ENCODE measurements around the gene TSC22D1. TPM values are rescaled to one million over a fixed set of nuclear protein-coding genes. Genes with fewer than 3 reads are reported as not detected.
A peak's percentile ranks its signal among the peaks of the same experiment; 100 is the strongest.

Gene TSC22D1
- total RNA-seq, 1 donor from 2014 or later, result 70.8 TPM

DNA sequence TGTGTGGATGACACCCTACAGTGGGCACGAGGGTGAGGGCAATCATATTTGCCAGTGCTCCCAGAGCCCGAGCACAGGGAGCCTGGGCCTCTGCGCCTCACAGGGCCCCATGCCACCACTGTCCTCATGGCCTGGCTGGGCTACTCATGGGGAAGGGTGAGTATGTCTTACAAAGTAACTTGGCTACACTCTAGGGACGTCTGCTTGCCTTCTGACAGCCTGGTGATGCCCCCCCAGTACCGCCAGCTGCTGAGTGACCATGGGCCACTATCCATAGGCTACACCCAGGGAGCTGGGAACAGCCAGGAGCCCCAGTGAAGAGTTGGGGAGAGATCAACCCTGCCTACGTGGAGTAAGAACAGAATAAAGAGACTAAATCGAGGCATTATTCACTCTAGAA is 123.7 kb downstream of the TSC22D1 start:
- TF ChIP-seq, protein P1, sequence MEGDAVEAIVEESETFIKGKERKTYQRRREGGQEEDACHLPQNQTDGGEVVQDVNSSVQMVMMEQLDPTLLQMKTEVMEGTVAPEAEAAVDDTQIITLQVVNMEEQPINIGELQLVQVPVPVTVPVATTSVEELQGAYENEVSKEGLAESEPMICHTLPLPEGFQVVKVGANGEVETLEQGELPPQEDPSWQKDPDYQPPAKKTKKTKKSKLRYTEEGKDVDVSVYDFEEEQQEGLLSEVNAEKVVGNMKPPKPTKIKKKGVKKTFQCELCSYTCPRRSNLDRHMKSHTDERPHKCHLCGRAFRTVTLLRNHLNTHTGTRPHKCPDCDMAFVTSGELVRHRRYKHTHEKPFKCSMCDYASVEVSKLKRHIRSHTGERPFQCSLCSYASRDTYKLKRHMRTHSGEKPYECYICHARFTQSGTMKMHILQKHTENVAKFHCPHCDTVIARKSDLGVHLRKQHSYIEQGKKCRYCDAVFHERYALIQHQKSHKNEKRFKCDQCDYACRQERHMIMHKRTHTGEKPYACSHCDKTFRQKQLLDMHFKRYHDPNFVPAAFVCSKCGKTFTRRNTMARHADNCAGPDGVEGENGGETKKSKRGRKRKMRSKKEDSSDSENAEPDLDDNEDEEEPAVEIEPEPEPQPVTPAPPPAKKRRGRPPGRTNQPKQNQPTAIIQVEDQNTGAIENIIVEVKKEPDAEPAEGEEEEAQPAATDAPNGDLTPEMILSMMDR (IDR thresholded peaks at IDR 0.05; ENCODE audit: insufficient read depth, low read length, severe bottlenecking), result no peak
- FAIRE-seq (no peak), DNase-seq (ENCODE audit: low read depth) (no peak)
- no peaks in the 10 kb centered on the region for H3K36me3 ChIP-seq (ENCODE audit: control insufficient read depth, insufficient read depth, low read length)
- H3K27me3 ChIP-seq (ENCODE audit: control insufficient read depth, insufficient read depth, low read length), result no peaks in the 10 kb centered on the region
- H3K4me3 ChIP-seq (ENCODE audit: low read depth, low read length), result no peak overlapping the region

DNA sequence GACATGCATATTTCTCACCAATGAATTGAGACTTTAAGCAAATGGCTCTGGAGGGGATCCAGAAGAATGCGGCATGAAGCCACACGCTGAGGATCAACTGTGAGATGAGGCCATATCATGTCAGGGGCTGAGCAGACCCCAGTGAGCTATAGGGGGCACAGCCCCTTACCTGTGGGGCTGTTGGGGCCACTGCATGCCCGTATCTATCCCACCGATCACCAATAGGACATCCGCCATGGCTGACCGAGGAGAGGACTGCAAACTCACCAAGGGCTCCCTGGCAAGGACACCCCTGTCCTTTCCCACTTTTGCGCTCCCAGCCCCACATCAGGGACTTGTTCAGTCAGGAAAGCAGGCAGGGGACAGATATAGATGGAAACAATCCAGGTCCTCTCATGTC is 124.5 kb downstream of the TSC22D1 start:
- Histone ChIP-seq H3K27me3 (ENCODE audit: control insufficient read depth, insufficient read depth, low read length) (no peaks in the 10 kb centered on the region), H3K36me3 (ENCODE audit: control insufficient read depth, insufficient read depth, low read length) (no peaks in the 10 kb centered on the region), H3K4me3 (ENCODE audit: low read depth, low read length) (no peak overlapping the region)
- FAIRE-seq (no peak), DNase-seq (ENCODE audit: low read depth) (no peak)
- TF ChIP-seq, protein P1 (IDR thresholded peaks at IDR 0.05; ENCODE audit: insufficient read depth, low read length, severe bottlenecking), result no peak

DNA sequence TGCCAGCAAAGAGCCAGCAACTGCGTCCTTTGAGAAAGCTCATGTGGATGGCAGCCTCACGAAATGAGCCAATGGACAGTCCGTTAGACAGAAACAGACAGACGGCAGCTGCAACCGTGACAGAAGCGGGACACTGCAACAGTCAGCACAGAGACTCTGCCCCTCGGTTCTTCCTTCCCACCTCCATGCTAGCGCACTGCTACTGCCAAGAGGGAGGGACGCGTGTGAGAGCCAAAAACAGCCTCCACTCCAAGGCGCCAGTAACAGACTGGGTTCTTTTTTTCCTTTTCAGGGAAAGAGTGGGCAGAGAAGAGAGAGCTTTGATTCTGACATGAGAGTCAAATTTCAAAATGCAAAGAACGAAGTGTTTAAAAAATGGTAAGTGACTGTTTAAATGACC is 125.0 kb downstream of the TSC22D1 start:
- FAIRE-seq (no peak), DNase-seq (ENCODE audit: low read depth) (no peak)
- Histone ChIP-seq H3K27me3 (ENCODE audit: control insufficient read depth, insufficient read depth, low read length) (no peaks in the 10 kb centered on the region), H3K36me3 (ENCODE audit: control insufficient read depth, insufficient read depth, low read length) (no peaks in the 10 kb centered on the region), H3K4me3 (ENCODE audit: low read depth, low read length) (no peak overlapping the region)
- TF ChIP-seq, protein P1 (IDR thresholded peaks at IDR 0.05; ENCODE audit: insufficient read depth, low read length, severe bottlenecking), result no peak

DNA sequence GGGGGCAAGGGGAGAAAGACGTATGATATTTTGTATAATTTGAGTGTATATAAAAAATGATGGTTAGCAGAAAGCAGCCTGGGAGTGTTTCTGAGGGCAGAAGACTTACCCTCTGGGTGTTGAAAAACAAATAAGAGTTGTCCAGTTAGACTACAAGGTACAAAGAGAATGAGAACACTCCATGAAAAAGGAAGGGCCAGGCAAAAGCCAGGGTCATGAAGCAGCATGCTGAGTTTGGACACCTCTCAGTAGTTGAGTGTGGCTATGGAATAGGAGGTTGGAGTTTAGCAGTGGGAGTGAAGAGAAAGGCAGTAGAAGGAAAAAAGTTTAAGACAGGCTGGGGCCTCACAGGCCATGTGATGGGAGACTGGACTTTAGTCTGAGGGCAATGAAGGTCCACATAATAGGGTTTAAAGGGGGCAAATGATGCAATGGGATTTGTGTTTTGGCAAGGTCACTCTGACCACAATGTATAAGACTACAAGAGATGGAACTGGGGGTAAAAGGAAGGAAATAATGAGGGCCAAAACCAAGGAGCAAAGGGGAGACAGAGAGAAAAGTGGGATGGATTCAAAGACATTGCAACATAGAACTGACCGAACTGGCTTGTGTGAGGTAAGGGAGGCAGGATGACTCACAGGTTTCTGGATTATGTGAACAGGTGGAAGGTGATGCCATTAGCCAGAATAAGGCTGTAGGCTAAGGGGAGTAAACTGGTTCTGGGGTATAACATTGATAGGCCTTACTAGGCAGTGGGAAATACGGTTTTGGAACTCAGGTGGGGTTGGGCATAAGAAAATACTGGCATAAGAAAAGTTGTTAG is 125.9 kb downstream of the TSC22D1 start:
- DNase-seq (ENCODE audit: low read depth), result peak; percentile 85
- Histone ChIP-seq H3K36me3 (ENCODE audit: control insufficient read depth, insufficient read depth, low read length) (no peaks in the 10 kb centered on the region), H3K4me3 (ENCODE audit: low read depth, low read length) (no peak overlapping the region), H3K27me3 (ENCODE audit: control insufficient read depth, insufficient read depth, low read length) (no peaks in the 10 kb centered on the region)
- FAIRE-seq, result peak; percentile 97
- TF ChIP-seq, protein P1 (IDR thresholded peaks at IDR 0.05; ENCODE audit: insufficient read depth, low read length, severe bottlenecking), result no peak

DNA sequence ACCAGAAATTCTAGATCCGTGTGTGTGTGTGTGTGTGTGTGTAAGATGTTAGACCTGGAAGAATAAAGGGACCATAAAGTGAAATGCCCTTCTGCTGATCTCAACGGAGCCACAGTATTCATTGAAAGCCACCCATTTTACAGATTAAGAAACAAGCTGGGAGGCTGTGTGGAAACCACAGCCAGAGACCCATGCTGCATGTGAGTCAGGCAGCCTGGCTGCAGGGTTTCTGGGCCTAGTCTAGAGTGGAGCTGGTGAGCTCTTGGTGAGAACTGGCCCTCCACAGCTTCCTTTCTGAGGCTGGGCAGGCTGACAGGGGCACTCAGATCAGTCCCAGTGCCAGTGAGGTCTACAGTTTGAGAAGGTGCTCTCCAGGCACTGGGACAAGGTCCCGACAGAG is 127.3 kb downstream of the TSC22D1 start:
- H3K36me3 ChIP-seq (ENCODE audit: control insufficient read depth, insufficient read depth, low read length), result no peaks in the 10 kb centered on the region
- FAIRE-seq (no peak), DNase-seq (ENCODE audit: low read depth) (no peak)
- TF ChIP-seq, protein P1 (IDR thresholded peaks at IDR 0.05; ENCODE audit: insufficient read depth, low read length, severe bottlenecking), result no peak
- no peak overlapping the region for H3K4me3 ChIP-seq (ENCODE audit: low read depth, low read length)
- H3K27me3 ChIP-seq (ENCODE audit: control insufficient read depth, insufficient read depth, low read length), result no peaks in the 10 kb centered on the region

DNA sequence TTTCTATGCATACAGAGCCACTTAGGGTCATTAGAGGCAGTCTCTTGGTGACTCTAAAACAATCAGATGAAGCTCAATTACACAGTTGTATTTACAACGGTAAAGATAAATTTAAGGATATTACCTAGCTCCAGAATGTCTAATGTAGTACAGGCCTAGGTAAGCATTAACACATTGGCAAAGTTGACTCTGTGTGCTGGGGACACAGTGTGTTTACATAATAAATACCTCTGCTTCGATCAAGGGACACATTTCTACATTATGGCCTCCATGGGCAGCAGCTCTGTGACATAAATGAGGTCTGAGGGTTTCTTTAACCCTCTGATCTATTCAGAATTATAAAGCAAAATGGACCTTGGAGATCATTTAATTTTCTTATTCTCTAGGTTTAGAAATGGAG is 127.8 kb downstream of the TSC22D1 start:
- H3K36me3 ChIP-seq (ENCODE audit: control insufficient read depth, insufficient read depth, low read length), result no peaks in the 10 kb centered on the region
- H3K27me3 ChIP-seq (ENCODE audit: control insufficient read depth, insufficient read depth, low read length), result no peaks in the 10 kb centered on the region
- DNase-seq (ENCODE audit: low read depth) (no peak), FAIRE-seq (no peak)
- TF ChIP-seq, protein P1 (IDR thresholded peaks at IDR 0.05; ENCODE audit: insufficient read depth, low read length, severe bottlenecking), result no peak
- no peak overlapping the region for H3K4me3 ChIP-seq (ENCODE audit: low read depth, low read length)

Measured in bronchial epithelial cell (primary cell).